ENCODE results near the gene SLC8A3.

GRCh38 chr14:70032016-70032415 lies 156.7 kb downstream of the SLC8A3 start:
- no peak for TF ChIP-seq POLR2A (IDR thresholded peaks at IDR 0.05)
- TF ChIP-seq CTCF (IDR thresholded peaks at IDR 0.05) = no peak
